Keratinocyte (primary cell): ENCODE measurements around the gene KAT2B. TPM values are rescaled to one million over a fixed set of nuclear protein-coding genes. Genes with fewer than 3 reads are reported as not detected.

Source experiments
- DNase-seq: peaks from one replicate; pipeline ENCODE4 v3.0.0-alpha.2; 2011; ENCODE audit warnings: low read depth, missing footprints, low spot score
- FAIRE-seq: peaks from 2 replicates; lab custom pipeline; 2011; peaks lifted over from hg19 to GRCh38; lab: Jason Lieb, UNC
- H2AFZ ChIP-seq: 2 replicates; pipeline ENCODE4 v1.6.0; 2012; ENCODE audit warnings: low read length, control low read depth, inconsistent platforms; ENCODE audit not compliant: control insufficient read depth
- H3K27ac ChIP-seq: 2 replicates; pipeline ENCODE4 v1.5.1; 2011; ENCODE audit warnings: low read length; ENCODE audit not compliant: control insufficient read depth, insufficient read depth
- H3K27me3 ChIP-seq: 3 replicates; pipeline ENCODE4 v1.6.0; 2011; ENCODE audit warnings: low read length; ENCODE audit not compliant: control insufficient read depth, insufficient read depth; ENCODE audit errors: extremely low read depth
- H3K36me3 ChIP-seq, 2 experiments: 2 replicates in 1 of 2; 3 replicates in 1 of 2; pipeline ENCODE4 v1.5.1; 2011; ENCODE audit warnings: low read length in 2 of 2, mild to moderate bottlenecking in 1 of 2; ENCODE audit not compliant: control insufficient read depth in 2 of 2, insufficient read depth in 2 of 2; ENCODE audit errors: extremely low read depth in 1 of 2
- H3K4me1 ChIP-seq: 3 replicates; pipeline ENCODE4 v1.5.1; 2011; ENCODE audit warnings: low read length; ENCODE audit not compliant: control insufficient read depth, insufficient read depth; ENCODE audit errors: extremely low read depth
- H3K4me2 ChIP-seq: 3 replicates; pipeline ENCODE4 v1.6.0; 2011; ENCODE audit warnings: low read depth, low read length; ENCODE audit not compliant: control insufficient read depth, insufficient read depth; ENCODE audit errors: extremely low read depth
- H3K4me3 ChIP-seq, 3 experiments: fragments of 200-600 bp in 1 of 3; sonication (generic) in 1 of 3; 2 replicates in 2 of 3; 3 replicates in 1 of 3; pipeline ENCODE4 v1.5.1; 2011 to 2016; ENCODE audit warnings: low read length in 3 of 3, mild to moderate bottlenecking in 3 of 3, control low read depth in 2 of 3, inconsistent platforms in 1 of 3, low read depth in 1 of 3, mixed read lengths in 1 of 3, mixed run types in 1 of 3, moderate library complexity in 1 of 3; ENCODE audit not compliant: control insufficient read depth in 2 of 3, insufficient read depth in 2 of 3; ENCODE audit errors: extremely low read depth in 1 of 3
- H3K79me2 ChIP-seq: 2 replicates; pipeline ENCODE4 v1.6.0; 2012; ENCODE audit warnings: low read length; ENCODE audit not compliant: control insufficient read depth, insufficient read depth
- H3K9ac ChIP-seq: 3 replicates; pipeline ENCODE4 v1.6.0; 2011; ENCODE audit warnings: low read length; ENCODE audit not compliant: control insufficient read depth, insufficient read depth; ENCODE audit errors: extremely low read depth
- H3K9me1 ChIP-seq: 3 replicates; pipeline ENCODE4 v1.6.0; 2011; ENCODE audit warnings: low read length; ENCODE audit not compliant: control insufficient read depth, insufficient read depth; ENCODE audit errors: extremely low read depth
- H3K9me3 ChIP-seq: 2 replicates; pipeline ENCODE4 v1.5.1; 2012; ENCODE audit warnings: low read depth, low read length; ENCODE audit not compliant: control insufficient read depth
- H4K20me1 ChIP-seq: 3 replicates; pipeline ENCODE4 v1.6.0; 2011; ENCODE audit warnings: low read length; ENCODE audit not compliant: control insufficient read depth, insufficient read depth; ENCODE audit errors: extremely low read depth
- CTCF ChIP-seq, 3 experiments: IDR thresholded peaks in 1 of 3; conservative IDR thresholded peaks in 1 of 3; optimal IDR thresholded peaks in 1 of 3; 2 replicates in 2 of 3; 3 replicates in 1 of 3; pipeline versions ENCODE3 to v1.5.1; 2011; ENCODE audit warnings: low read length in 3 of 3, mild to moderate bottlenecking in 3 of 3, moderate library complexity in 2 of 3, control low read depth in 1 of 3, inconsistent platforms in 1 of 3; ENCODE audit not compliant: insufficient read depth in 2 of 3; ENCODE audit errors: extremely low read depth in 1 of 3
- EZH2 ChIP-seq: IDR thresholded peaks from one replicate; pipeline ENCODE4 v1.6.1; 2012; ENCODE audit warnings: inconsistent platforms, mild to moderate bottlenecking, low read length, moderate library complexity
- dilution Hi-C: fragments of 300-500 bp; cut with MboI; formaldehyde crosslinking; loops from one replicate; pipeline ENCODE4 v1.7.0; 2020; ENCODE audit warnings: low sequenced_read_pairs; ENCODE audit not compliant: extremely low pct_ligation_motif_present
- polyA plus RNA-seq, 5 experiments: library from polyadenylated mRNA; depleted of rRNA in 3 of 5; stranded (reverse) in 3 of 5; stranded (forward) in 1 of 5; unstranded in 1 of 5; fragments of >200 nt; gene quantifications; 1 replicate in 1 of 5; 2 replicates in 3 of 5; 3 replicates in 1 of 5; pipeline versions ENCODE4 v1.2.1 to v1.2.3, GENCODE V29; 2011 to 2012; ENCODE audit warnings: missing spikeins in 2 of 5, low read depth in 1 of 5, low replicate concordance in 1 of 5

The KAT2B gene
- polyA plus RNA-seq, 1 donor (not counting 4 experiments of a cell fraction or from before 2014, with no cell fraction given) = 4.6 TPM

GRCh38 chr3:20075197-20075596, 35.0 kb downstream of the KAT2B start:
- H3K27ac ChIP-seq = no peak overlapping the region
- dilution Hi-C loops = no loop called here
- H4K20me1 ChIP-seq = no peaks in the 10 kb centered on the region
- FAIRE-seq (no peak), DNase-seq (no peak)
- no peaks in the 10 kb centered on the region for H3K9me3 ChIP-seq
- H3K4me2 ChIP-seq = no peak overlapping the region
- no peaks in the 10 kb centered on the region for H3K9me1 ChIP-seq
- H3K4me3 ChIP-seq = no peak overlapping the region
- no peaks in the 10 kb centered on the region for H3K36me3 ChIP-seq
- no peak overlapping the region for H3K9ac ChIP-seq
- peaks cover 2% of the 10 kb centered on the region for H3K4me1 ChIP-seq
- TF ChIP-seq CTCF (optimal IDR thresholded peaks at IDR 0.05 in 1 of 3, IDR thresholded peaks at IDR 0.05 in 1 of 3, conservative IDR thresholded peaks at IDR 0.05 in 1 of 3; ENCODE audit: extremely low read depth in 1 of 3, insufficient read depth in 2 of 3, low read length in 3 of 3) (no peak), EZH2 (no peak)
- H3K27me3 ChIP-seq = no peaks in the 10 kb centered on the region
- no peak overlapping the region for H2AFZ ChIP-seq
- H3K79me2 ChIP-seq = no peaks in the 10 kb centered on the region

GRCh38 chr3:20076296-20076997, 36.2 kb downstream of the KAT2B start:
- no peaks in the 10 kb centered on the region for H3K79me2 ChIP-seq
- H3K9me3 ChIP-seq = no peaks in the 10 kb centered on the region
- H3K9me1 ChIP-seq = no peaks in the 10 kb centered on the region
- no peak overlapping the region for H3K27ac ChIP-seq
- no peak overlapping the region for H2AFZ ChIP-seq
- H3K4me2 ChIP-seq = no peak overlapping the region
- no peaks in the 10 kb centered on the region for H4K20me1 ChIP-seq
- no peak for FAIRE-seq
- H3K36me3 ChIP-seq = no peaks in the 10 kb centered on the region
- H3K27me3 ChIP-seq = no peaks in the 10 kb centered on the region
- TF ChIP-seq CTCF (optimal IDR thresholded peaks at IDR 0.05 in 1 of 3, IDR thresholded peaks at IDR 0.05 in 1 of 3, conservative IDR thresholded peaks at IDR 0.05 in 1 of 3; ENCODE audit: extremely low read depth in 1 of 3, insufficient read depth in 2 of 3, low read length in 3 of 3) = no peak
- no peak for TF ChIP-seq EZH2
- no peak overlapping the region for H3K4me3 ChIP-seq
- no peak overlapping the region for H3K9ac ChIP-seq
- H3K4me1 ChIP-seq = peaks cover 10% of the 10 kb centered on the region
- dilution Hi-C loops = no loop called here
- DNase-seq = no peak
